ENCODE data around the gene NTNG1.

The NTNG1 gene

GRCh38 chr1:107530543-107530942 lies 389.7 kb downstream of the NTNG1 start:
- Histone ChIP-seq H3K36me3 (ENCODE audit: control insufficient read depth, insufficient read depth, low read length) (no peaks in the 10 kb centered on the region), H3K79me2 (no peaks in the 10 kb centered on the region), H3K9ac (no peak overlapping the region), H3K4me2 (ENCODE audit: low read length) (no peak overlapping the region), H3K27me3 (ENCODE audit: control insufficient read depth, insufficient read depth, low read length) (no peaks in the 10 kb centered on the region), H3K4me1 (no peaks in the 10 kb centered on the region), H3K9me3 (ENCODE audit: control insufficient read depth, low read length) (no peaks in the 10 kb centered on the region), H2AFZ (no peak overlapping the region), H3K4me3 (ENCODE audit: low read depth, low read length) (no peak overlapping the region), H3K27ac (no peak overlapping the region)
- TF ChIP-seq, protein P1, sequence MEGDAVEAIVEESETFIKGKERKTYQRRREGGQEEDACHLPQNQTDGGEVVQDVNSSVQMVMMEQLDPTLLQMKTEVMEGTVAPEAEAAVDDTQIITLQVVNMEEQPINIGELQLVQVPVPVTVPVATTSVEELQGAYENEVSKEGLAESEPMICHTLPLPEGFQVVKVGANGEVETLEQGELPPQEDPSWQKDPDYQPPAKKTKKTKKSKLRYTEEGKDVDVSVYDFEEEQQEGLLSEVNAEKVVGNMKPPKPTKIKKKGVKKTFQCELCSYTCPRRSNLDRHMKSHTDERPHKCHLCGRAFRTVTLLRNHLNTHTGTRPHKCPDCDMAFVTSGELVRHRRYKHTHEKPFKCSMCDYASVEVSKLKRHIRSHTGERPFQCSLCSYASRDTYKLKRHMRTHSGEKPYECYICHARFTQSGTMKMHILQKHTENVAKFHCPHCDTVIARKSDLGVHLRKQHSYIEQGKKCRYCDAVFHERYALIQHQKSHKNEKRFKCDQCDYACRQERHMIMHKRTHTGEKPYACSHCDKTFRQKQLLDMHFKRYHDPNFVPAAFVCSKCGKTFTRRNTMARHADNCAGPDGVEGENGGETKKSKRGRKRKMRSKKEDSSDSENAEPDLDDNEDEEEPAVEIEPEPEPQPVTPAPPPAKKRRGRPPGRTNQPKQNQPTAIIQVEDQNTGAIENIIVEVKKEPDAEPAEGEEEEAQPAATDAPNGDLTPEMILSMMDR (IDR thresholded peaks at IDR 0.05): no peak

DNA sequence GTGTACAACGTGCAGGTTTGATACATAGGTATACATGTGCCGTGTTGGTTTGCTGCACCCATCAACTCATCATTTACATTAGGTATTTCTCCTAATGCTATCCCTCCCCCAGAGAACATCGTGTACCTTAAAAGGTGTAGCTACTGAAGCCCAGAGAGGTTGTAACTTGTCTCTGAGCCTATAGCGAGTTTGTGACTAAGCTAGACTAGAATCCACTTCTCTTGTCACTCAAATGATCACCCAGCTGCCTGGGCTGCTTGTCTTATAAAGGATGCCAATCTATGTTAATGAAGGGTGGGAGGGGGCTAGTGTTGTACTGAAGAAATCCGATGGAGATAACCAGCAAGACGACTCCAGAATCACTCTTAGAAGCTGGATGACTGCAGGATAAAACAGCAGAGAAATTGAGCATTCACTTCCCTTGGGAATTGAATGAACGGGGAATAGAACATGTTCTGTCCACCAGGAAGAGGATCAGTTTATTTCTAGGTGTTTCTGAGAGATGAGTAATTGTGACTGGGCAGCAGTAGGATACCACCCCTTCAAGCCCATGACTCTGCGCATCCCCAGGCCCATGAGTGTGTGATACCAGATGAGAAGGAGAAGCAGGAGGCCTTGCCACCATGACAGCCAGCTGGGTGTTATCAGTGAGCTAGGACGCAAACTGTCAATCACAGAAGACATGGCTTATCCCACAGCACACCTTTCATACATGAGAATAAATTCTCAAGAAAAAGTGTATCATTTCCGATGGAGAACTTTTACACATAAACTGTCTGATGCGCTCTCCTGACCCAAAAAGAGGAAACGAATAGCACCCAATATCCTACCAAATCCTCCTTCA lies 390.4 kb downstream of the NTNG1 start:
- Histone ChIP-seq H3K4me1 (peaks cover 1% of the 10 kb centered on the region), H3K9me3 (ENCODE audit: control insufficient read depth, low read length) (no peaks in the 10 kb centered on the region), H3K4me3 (ENCODE audit: low read depth, low read length) (no peak overlapping the region), H3K79me2 (no peaks in the 10 kb centered on the region), H3K36me3 (ENCODE audit: control insufficient read depth, insufficient read depth, low read length) (no peaks in the 10 kb centered on the region), H3K4me2 (ENCODE audit: low read length) (no peak overlapping the region), H3K27me3 (ENCODE audit: control insufficient read depth, insufficient read depth, low read length) (no peaks in the 10 kb centered on the region), H2AFZ (no peak overlapping the region), H3K9ac (no peak overlapping the region), H3K27ac (no peak overlapping the region)
- TF ChIP-seq, protein P1 (IDR thresholded peaks at IDR 0.05): no peak

DNA sequence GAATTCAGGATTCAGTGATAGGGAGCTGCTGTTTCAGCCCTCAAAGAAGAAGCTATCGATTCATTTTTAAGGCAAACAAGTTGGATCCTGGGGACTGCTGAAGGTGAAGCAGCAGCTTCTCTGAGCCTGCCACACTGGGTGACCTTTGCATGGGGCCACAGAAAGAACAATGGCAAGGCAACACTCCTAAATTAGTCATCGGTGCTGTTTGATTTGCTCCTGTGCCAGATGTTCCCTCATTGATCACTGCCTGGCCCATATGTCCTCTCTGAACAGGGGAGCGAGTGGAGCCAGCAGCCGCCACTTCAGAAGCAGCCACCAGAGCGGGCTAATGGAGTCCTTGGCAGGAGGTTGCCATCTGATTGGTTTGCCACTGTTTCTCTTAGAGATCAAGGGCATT lies 391.5 kb downstream of the NTNG1 start:
- H3K27me3 ChIP-seq (ENCODE audit: control insufficient read depth, insufficient read depth, low read length): no peaks in the 10 kb centered on the region

More for the DNA sequence above, 391.5 kb downstream of the NTNG1 start:
- Histone ChIP-seq H3K4me1 (peaks cover 5% of the 10 kb centered on the region), H3K27ac (no peak overlapping the region), H3K79me2 (no peaks in the 10 kb centered on the region), H3K4me3 (ENCODE audit: low read depth, low read length) (no peak overlapping the region), H3K9me3 (ENCODE audit: control insufficient read depth, low read length) (no peaks in the 10 kb centered on the region), H2AFZ (no peak overlapping the region), H3K36me3 (ENCODE audit: control insufficient read depth, insufficient read depth, low read length) (no peaks in the 10 kb centered on the region), H3K9ac (no peak overlapping the region), H3K4me2 (ENCODE audit: low read length) (no peak overlapping the region)
- TF ChIP-seq, protein P1 (IDR thresholded peaks at IDR 0.05): no peak
